GM23338 (cell line): ENCODE data around the gene ACVRL1. TPM values are rescaled to one million over a fixed set of nuclear protein-coding genes. Genes with fewer than 3 reads are reported as not detected.

Experiments
- ATAC-seq: fragments of 200-7000 bp; cut with Tn5 transposase; 3 replicates; pipeline ENCODE4 v1.9.1; 2020
- DNase-seq: peaks from one replicate; pipeline ENCODE4 v3.0.0-alpha.2; 2015; ENCODE audit warnings: low spot score
- H2AFZ ChIP-seq: fragments of 200-600 bp; sonication (generic); 2 replicates; pipeline ENCODE4 v1.8.0; 2016; ENCODE audit warnings: antibody characterized with exemption, mild to moderate bottlenecking, moderate library complexity
- H3F3A ChIP-seq: fragments of 200-600 bp; sonication (generic); replicated peaks from 2 replicates; pipeline ENCODE4 v1.8.0; 2017; ENCODE audit warnings: antibody characterized with exemption, mixed run types, low read depth
- H3K27ac ChIP-seq: fragments of 200-600 bp; sonication (generic); 2 replicates; pipeline ENCODE4 v1.6.1; 2016; ENCODE audit warnings: low read depth
- H3K27me3 ChIP-seq: fragments of 200-600 bp; sonication (generic); 2 replicates; pipeline ENCODE4 v1.8.0; 2016; ENCODE audit warnings: mild to moderate bottlenecking, mixed run types, moderate library complexity; ENCODE audit not compliant: insufficient read depth
- H3K36me3 ChIP-seq: fragments of 200-600 bp; sonication (generic); 2 replicates; pipeline ENCODE4 v1.8.0; 2016; ENCODE audit warnings: mild to moderate bottlenecking; ENCODE audit not compliant: insufficient read depth
- H3K4me1 ChIP-seq: fragments of 200-600 bp; sonication (generic); 2 replicates; pipeline ENCODE4 v1.8.0; 2016; ENCODE audit warnings: mild to moderate bottlenecking, moderate library complexity; ENCODE audit not compliant: insufficient read depth
- H3K4me2 ChIP-seq: fragments of 200-600 bp; sonication (generic); 2 replicates; pipeline ENCODE4 v1.7.1; 2017; ENCODE audit warnings: mixed run types
- H3K4me3 ChIP-seq: fragments of 200-600 bp; sonication (generic); 2 replicates; pipeline ENCODE4 v1.6.1; 2016; ENCODE audit warnings: mixed run types
- H3K79me2 ChIP-seq: fragments of 200-600 bp; sonication (generic); replicated peaks from 2 replicates; pipeline ENCODE4 v1.8.0; 2017; ENCODE audit warnings: mild to moderate bottlenecking; ENCODE audit not compliant: insufficient read depth
- H3K9me2 ChIP-seq: fragments of 200-600 bp; sonication (generic); 2 replicates; pipeline ENCODE4 v1.8.0; 2017; ENCODE audit not compliant: insufficient read depth
- H4K20me1 ChIP-seq: fragments of 200-600 bp; sonication (generic); replicated peaks from 2 replicates; pipeline ENCODE4 v1.8.0; 2017; ENCODE audit warnings: mild to moderate bottlenecking; ENCODE audit not compliant: insufficient read depth
- H3K27ac Mint-ChIP-seq: 2 replicates; pipeline ENCODE4 v1.8.0; 2020; ENCODE audit warnings: inconsistent platforms, mild to moderate bottlenecking, moderate library complexity, mixed read lengths
- H3K27me3 Mint-ChIP-seq: 3 replicates; pipeline ENCODE4 v1.8.0; 2022; ENCODE audit warnings: low read depth, mild to moderate bottlenecking, moderate library complexity, mixed read lengths, inconsistent platforms; ENCODE audit not compliant: insufficient read depth, poor library complexity
- H3K36me3 Mint-ChIP-seq: 3 replicates; pipeline ENCODE4 v1.8.0; 2021; ENCODE audit warnings: low read depth, mild to moderate bottlenecking, inconsistent platforms, moderate library complexity, mixed read lengths
- H3K4me1 Mint-ChIP-seq: 3 replicates; pipeline ENCODE4 v1.8.0; 2020; ENCODE audit warnings: mild to moderate bottlenecking, inconsistent platforms, mixed read lengths
- H3K4me3 Mint-ChIP-seq: 3 replicates; pipeline ENCODE4 v1.8.0; 2021; ENCODE audit warnings: moderate library complexity, mild to moderate bottlenecking, inconsistent platforms, mixed read lengths
- H3K9me3 Mint-ChIP-seq: 3 replicates; pipeline ENCODE4 v1.8.0; 2020; ENCODE audit warnings: moderate library complexity, mild to moderate bottlenecking, inconsistent platforms, mixed read lengths
- CREB1 ChIP-seq: fragments of 250-450 bp; sonication (Bioruptor Pico); IDR thresholded peaks from 2 replicates; pipeline ENCODE4 v1.5.0; 2020; ENCODE audit warnings: low read depth, mild to moderate bottlenecking, moderate library complexity
- CTCF ChIP-seq, 2 experiments: fragments of 200-600 bp in 1 of 2; sonication (generic) in 1 of 2; conservative IDR thresholded peaks; 2 replicates each; pipeline versions ENCODE4 v1.5.1 to v1.6.1; 2016 to 2017; ENCODE audit warnings: antibody characterized with exemption in 2 of 2, low read depth in 2 of 2, mild to moderate bottlenecking in 2 of 2, moderate library complexity in 1 of 2
- ETS1 ChIP-seq: IDR thresholded peaks from 2 replicates; pipeline ENCODE4 v1.6.1; 2016; ENCODE audit warnings: antibody characterized with exemption
- EZH2 ChIP-seq: fragments of 200-600 bp; sonication (generic); IDR thresholded peaks from one replicate; pipeline ENCODE4 v1.8.0; 2017; ENCODE audit warnings: antibody characterized with exemption, mild to moderate bottlenecking, low read depth; ENCODE audit not compliant: unreplicated experiment
- EZH2phosphoT487 ChIP-seq: fragments of 200-600 bp; sonication (generic); IDR thresholded peaks from one replicate; pipeline ENCODE4 v1.8.1; 2018; ENCODE audit warnings: antibody characterized with exemption; ENCODE audit not compliant: unreplicated experiment
- JUNB ChIP-seq: IDR thresholded peaks from one replicate; pipeline ENCODE4 v1.6.1; 2016; ENCODE audit warnings: antibody characterized with exemption; ENCODE audit not compliant: unreplicated experiment
- NANOG ChIP-seq: IDR thresholded peaks from 2 replicates; pipeline ENCODE4 v1.6.1; 2016; ENCODE audit warnings: antibody characterized with exemption, borderline replicate concordance
- POLR2AphosphoS5 ChIP-seq: IDR thresholded peaks from 2 replicates; pipeline ENCODE4 v1.6.1; 2016; ENCODE audit warnings: antibody characterized with exemption, low read depth
- REST ChIP-seq: IDR thresholded peaks from one replicate; pipeline ENCODE4 v1.6.1; 2018; ENCODE audit warnings: antibody characterized with exemption; ENCODE audit not compliant: unreplicated experiment
- STAT1 ChIP-seq: IDR thresholded peaks from one replicate; pipeline ENCODE4 v1.6.1; 2016; ENCODE audit warnings: antibody characterized with exemption; ENCODE audit not compliant: unreplicated experiment
- ZNF114 ChIP-seq: fragments of 250-450 bp; sonication (Bioruptor Pico); IDR thresholded peaks from 2 replicates; pipeline ENCODE4 v1.5.0; 2020; ENCODE audit warnings: mild to moderate bottlenecking, moderate library complexity
- ZNF331 ChIP-seq: fragments of 250-450 bp; sonication (Bioruptor Pico); IDR thresholded peaks from 2 replicates; pipeline ENCODE4 v1.5.0; 2020; ENCODE audit warnings: low read depth, mild to moderate bottlenecking, moderate library complexity
- polyA plus RNA-seq: library from polyadenylated mRNA; unstranded; fragments of >200 nt; fragmentation: Nextera tagmentation; extraction: Ambion mirVana; gene quantifications from 2 replicates; pipeline ENCODE4 v1.2.1, GENCODE V29; 2016
- total RNA-seq: library from RNA; depleted of rRNA; stranded (reverse); fragments of >200 nt; shearing (Covaris generic); gene quantifications from 2 replicates; pipeline ENCODE4 v1.2.3, GENCODE V29; 2014

ACVRL1 gene
- total and polyA plus RNA-seq, 2 experiments from 2014 or later: 0.28 TPM; not detected in 1

- TF ChIP-seq ETS1: no peak
- TF ChIP-seq CTCF (conservative IDR thresholded peaks at IDR 0.05; ENCODE audit: low read depth in 2 of 2): no peak
- no peak for TF ChIP-seq NANOG
- no peak for TF ChIP-seq EZH2phosphoT487
- TF ChIP-seq ZNF331 (CRISPR knock-in tag): no peak
- TF ChIP-seq CREB1 (CRISPR knock-in tag): no peak
- TF ChIP-seq POLR2AphosphoS5: no peak
- no peak for TF ChIP-seq JUNB
These were observed 8.4 kb upstream of the ACVRL1 start (continued) for GRCh38 chr12:51898937-51899336.

GRCh38 chr12:51900323-51900889 lies 6.9 kb upstream of the ACVRL1 start:
- Histone ChIP-seq H3K27me3 (peaks cover 11% of the 10 kb centered on the region), H3K79me2 (no peaks in the 10 kb centered on the region), H3K9me2 (no peaks in the 10 kb centered on the region), H3F3A (no peaks in the 10 kb centered on the region), H3K4me3 (no peak overlapping the region), H2AFZ (no peak overlapping the region), H3K27ac (no peak overlapping the region), H3K4me2 (no peak overlapping the region), H4K20me1 (no peaks in the 10 kb centered on the region; the same call in 1 of the 2 replicates), H3K4me1 (peaks cover 4% of the 10 kb centered on the region), H3K36me3 (no peaks in the 10 kb centered on the region)
- no peak overlapping the region for H3K4me3 Mint-ChIP-seq
- peaks cover 4% of the 10 kb centered on the region for H3K4me1 Mint-ChIP-seq
- no peak overlapping the region for H3K27ac Mint-ChIP-seq
- no peak for DNase-seq
- no peaks in the 10 kb centered on the region for H3K36me3 Mint-ChIP-seq
- no peaks in the 10 kb centered on the region for H3K9me3 Mint-ChIP-seq
- peaks cover 3% of the 10 kb centered on the region for H3K27me3 Mint-ChIP-seq
- no peak for ATAC-seq
- TF ChIP-seq ZNF114 (CRISPR knock-in tag) (no peak), ZNF331 (CRISPR knock-in tag) (no peak), EZH2phosphoT487 (no peak), CREB1 (CRISPR knock-in tag) (no peak), POLR2AphosphoS5 (no peak), EZH2 (no peak), REST (no peak), ETS1 (no peak), NANOG (no peak), STAT1 (no peak), CTCF (conservative IDR thresholded peaks at IDR 0.05; ENCODE audit: low read depth in 2 of 2) (no peak), JUNB (no peak)
